ENCODE data around the gene GIPC2.
"Not testable (repeated sequence)": the region's sequence is repeated elsewhere in the genome, so short reads cannot be mapped to it uniquely, and the experiment has no call there.

Gene GIPC2

DNA sequence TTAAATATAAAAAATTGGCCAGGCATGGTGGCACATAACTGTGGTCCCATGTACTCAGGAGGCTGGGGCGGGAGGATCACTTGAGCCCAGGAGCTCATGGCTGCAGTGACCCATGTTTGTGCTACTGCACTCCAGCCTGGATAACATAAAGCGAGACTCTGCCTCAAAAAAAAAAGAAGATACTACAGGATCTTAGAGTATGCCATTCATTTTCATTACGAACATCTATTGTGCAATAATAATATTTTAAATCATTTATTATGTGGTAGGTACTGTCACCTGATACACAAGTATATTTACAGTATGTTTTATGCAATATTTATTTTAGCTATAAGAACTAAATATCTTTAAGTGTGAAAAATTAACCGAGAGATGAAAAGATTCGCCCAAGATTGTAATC is 9.3 kb upstream of the GIPC2 start:
- no peak for DNase-seq (ENCODE audit: low read depth)

DNA sequence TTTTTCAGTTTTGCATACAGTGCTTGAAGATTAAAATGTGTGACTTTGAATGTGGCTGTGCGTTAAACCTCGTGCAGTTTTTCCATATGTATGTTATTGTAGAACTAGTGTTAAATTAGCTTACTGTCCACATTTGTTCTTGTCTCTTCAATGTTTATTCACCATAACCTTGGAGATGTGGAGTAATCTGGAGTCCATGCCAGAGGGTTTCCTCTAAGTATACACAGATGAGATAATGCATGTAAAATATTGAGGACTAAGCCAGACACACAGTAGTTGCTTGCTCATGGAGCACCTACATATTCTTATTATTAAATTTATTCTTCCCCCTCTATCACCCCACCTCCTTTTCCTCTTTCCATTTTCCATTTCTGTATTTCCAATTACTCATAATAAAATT is 7.7 kb upstream of the GIPC2 start:
- DNase-seq (ENCODE audit: low read depth) = no peak

DNA sequence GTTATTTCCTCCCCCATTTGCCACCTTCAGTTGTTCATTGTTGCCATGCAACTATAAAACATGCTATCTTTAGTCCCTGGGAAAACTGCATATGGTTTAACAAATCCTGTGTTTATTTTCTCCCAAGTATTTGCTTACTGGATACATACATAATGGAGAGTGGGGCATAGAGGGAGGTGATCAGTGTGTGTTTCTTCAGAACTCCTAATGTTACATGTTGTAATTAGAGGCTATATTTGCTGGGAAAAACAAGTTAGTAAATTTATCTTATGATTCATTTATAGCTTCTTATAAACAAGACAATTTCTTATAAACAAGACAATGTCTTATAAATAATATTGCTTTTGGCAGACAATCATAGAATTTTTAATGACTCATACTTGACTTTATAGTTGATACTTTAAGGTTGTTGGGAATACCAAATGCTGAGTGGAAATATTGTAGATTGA is 7.3 kb upstream of the GIPC2 start:
- DNase-seq (ENCODE audit: low read depth) = no peak

DNA sequence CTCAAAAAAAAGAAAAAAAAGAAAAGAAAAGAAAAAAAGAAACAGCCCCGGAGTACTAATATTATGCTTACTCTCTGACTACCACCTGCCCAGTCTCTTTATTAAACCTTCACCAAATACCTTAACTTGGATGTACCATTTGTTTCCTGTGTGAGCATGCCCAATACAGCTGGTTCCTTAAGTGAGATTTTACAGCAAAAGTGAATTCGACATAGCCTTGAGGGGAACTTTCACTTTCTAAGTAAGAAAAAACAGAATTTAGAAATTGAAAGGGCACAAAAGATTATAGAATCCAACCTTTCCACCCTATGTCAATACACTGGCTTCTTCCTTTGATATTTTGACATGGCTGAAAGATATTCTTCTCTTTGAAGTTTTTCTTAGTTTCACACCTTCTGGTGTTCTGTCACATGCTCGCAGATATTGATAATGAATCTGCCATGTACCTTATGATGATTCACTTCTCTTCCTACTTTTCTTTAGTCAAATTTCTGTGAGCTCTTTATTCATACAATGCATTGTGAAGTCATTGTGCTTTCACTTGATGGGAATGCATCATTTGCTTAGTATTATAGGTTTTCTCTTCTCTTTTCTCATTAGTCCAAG is 5.2 kb upstream of the GIPC2 start:
- no peak for DNase-seq (ENCODE audit: low read depth)

DNA sequence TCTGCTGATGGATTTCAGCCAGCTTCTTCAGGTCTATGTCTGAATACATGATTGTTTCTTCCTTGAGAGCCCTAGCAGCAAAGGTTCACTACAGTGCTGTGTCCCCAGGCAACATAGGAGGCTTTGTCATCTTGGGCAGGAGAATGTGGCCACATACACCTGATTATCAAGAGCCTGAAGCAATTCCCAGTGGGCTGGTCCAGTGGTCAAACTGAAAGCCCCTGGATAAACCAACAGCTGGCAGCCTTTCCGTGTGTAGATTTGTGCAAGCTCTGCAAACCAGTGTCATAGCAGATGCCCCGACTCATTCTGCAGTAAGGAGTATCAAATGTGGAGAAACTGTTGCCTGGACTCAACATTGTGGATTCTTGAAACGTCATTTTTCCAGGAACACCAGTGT is 2.3 kb upstream of the GIPC2 start:
- DNase-seq (ENCODE audit: low read depth) = no peak

DNA sequence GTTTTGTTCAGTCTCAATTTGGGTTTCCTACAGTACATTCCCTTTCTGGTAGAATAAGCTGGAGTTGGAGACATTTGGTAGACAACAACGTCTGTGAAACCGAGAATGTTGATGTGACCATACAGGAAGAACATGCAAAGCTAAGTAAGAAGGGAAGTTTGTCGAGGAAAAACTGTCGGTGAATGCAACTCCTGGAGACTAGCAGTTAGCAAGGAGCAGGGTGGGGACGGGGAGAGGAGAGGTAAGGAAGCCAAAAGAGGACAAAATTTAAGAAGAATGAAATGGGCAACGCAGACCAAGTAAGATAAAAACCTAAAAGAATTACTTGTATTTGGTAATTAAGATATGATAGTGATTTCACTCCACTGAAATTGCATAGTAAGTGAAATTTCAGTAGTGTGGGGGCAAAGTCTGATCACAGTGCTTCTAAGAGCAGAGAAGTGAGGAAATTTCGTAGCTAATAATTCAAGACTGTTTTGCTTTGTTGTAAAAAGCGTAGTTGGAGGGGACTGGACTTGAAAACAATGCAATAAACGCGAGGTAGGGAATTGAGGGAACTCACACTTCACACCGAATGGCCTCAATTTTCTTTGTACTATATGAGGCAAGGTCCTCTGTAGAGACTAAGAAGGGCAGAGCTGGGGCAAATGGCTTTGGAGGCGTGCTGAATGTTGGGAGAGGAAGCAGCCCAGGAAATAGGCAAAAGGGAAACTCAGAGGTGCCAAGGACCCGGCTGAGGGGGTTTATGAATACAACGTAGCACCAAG is 787 bp upstream of the GIPC2 start:
- no peak for DNase-seq (ENCODE audit: low read depth)

DNA sequence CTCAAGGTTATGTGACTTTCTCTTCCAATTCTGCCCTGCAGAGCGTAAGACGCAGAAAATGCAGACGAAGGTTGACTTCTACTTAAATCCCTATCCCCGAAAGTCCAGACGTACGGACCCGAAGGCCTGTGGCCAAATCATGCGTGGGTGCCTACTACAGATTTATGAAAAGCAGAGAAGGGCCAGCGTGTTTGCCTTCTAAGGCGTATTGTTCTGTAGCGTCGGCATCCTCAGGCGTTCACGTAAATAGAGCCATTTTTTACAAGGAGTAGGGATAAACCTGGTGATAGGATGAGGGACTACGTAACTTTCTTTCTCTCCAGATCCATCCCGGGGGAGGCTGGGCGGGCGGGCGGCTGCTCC is 222 bp upstream of the GIPC2 start:
- no peak for DNase-seq (ENCODE audit: low read depth)

DNA sequence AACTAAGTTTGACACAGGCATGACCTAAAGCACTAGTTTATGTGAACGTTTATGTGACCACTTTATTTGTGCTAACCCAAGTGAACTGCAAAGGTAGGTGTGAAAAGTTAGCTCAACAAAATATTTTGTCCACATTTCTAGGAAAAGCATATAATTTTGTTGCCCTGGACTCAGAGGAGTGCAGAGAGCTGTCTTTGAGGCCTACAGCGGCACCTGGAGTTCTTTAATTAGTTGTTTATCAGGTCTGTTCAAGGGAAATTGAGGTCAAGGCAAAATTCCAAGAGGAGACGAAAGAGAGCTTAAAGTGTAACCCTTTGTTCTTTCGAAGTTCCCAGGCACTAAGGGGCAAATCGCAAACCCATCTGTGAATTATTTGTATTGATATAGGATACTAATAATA is 1.3 kb downstream of the GIPC2 start:
- no peak for DNase-seq (ENCODE audit: low read depth)

DNA sequence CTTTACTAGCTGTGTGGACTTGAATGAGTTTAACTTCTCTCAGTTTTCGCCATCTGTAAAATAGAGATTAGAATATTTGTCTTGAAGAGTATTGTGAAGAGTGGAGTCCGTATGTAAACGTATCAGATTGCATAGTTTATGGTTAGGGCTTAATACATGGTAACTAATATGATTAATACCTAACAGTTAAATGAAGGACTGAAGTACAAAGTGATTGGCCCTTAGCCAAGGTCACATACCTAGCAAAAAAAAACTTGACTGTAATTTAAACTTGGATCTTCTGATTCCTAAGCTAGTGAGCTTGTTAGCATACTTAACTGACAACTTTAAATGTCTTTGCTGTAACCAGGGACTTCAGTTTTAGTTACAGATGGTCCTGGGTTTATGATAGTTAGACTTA is 1.9 kb downstream of the GIPC2 start:
- no peak for DNase-seq (ENCODE audit: low read depth)

DNA sequence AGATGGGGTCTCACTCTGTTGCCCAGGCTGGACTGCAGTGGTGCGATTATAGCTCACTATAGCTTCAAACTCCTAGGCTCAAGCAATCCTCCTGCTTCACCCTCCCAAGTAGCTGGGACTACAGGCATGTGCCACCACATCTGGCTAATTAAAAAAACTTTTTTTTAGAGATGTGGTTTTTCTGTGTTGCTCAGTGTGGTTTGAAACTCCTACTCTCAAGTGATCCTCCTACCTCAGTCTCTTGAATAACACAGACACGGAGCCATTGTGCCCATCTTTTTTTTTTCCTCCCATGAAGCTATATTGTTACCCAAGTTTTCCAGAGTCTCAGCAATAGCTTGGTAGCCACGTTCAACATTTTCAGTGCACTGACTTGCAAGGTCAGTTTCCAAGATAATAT is 2.7 kb downstream of the GIPC2 start:
- DNase-seq (ENCODE audit: low read depth) = no peak

DNA sequence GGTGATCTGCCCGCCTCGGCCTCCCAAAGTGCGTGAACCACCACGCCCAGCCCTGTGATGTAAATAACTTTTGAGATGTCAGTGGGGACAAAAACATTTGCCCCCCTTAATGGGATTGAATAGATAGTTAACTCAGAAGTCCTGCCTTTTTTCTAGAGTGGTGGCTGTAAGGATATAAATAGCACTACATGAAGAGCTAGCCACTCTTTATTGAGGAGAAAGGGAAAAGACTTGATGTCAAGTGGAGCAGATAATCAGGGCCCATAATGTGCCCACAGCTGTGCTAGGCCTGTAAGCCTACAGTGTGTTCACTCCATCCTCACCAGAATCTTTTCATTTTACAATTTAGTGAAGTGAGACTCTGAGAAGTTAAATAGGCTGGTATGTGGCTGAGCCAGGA is 3.6 kb downstream of the GIPC2 start:
- no peak for DNase-seq (ENCODE audit: low read depth)

DNA sequence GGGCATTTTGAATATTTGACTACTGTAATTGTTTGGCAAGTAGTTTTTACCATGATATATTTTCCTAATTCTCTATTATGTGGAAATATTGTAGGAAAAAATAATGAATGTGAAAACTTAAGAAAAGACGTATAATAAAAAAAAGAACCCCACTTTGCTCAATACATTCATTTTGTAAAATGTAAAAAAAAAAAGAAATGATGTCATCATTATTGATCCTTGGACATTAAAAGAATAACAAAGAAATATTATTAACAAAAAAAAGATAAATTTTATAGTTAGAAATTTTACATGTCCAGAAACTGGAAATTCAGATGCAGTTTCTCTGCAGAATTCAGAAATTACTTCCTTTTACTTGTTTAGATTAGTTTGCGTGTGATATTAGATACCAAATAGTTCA is 5.2 kb downstream of the GIPC2 start:
- DNase-seq (ENCODE audit: low read depth) = no peak

DNA sequence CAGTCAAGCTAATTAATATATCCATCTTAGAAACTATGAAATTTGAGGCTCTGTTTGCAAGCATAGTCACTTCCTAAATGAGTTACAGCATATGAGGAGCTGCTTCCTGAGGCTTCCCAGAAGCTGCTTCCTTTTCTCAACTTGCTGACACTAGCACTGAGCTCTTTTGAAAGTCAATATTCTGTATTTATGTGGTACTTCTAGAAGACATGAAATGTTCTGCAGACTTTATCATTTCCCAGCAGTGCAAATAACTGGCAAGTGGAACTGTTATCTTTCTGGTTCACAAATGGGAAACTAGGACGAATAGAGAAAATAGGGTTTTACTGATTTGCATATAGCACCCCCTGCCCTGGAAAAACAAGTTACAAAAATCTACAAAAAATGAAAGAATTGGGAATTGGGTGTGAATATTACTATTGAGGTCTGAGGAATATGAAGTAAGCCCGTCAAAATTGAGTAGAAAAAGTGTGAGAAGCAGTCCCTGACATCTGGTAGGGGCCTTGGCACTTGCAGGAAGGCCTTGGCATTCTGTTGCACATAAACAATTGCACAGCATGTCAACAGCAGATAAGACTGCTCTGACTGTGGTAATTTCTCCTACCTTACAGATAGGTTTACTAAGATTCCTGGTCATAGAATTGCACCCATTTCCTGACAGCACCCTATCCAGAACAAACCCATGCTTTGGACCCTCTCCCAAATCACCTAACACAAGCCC is 7.1 kb downstream of the GIPC2 start:
- DNase-seq (ENCODE audit: low read depth) = no peak

DNA sequence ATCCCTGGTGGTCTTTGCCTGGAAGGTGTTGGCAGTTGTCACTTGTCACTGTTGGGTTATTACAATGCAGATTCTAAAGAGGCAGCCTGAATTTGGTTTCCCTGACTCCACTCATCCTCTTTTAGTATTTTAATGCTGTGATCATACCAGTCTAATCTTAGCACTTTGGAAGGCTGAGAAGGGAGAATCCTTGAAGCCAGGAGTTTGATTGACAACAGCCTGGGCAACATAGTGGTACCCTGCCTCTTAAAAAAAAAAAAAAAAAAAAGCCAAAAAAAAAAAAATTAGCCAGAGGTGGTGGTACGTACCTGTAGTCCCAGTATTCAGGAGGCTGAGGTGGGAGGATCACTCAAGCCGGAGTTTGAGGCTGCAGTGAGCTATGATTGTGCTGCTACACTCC is 7.7 kb downstream of the GIPC2 start:
- DNase-seq (ENCODE audit: low read depth) = no peak

DNA sequence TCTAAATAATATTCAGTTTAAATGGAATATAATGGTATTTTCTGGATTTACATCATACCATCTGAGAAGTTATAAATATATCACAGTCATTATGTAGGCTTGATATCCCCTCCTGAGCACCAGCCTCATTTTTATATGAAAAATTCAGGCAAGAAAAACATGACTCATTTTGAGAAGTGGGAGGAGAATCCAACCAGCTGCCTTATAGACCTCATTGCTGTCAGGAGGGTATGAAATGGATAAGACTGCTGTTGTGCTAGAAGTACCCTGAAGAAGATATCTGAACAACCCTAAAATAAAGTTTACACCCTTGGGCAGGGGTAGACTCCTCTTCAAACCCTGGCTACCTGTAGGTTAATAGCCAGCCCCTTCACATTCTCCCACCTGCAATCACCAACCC is 8.8 kb downstream of the GIPC2 start:
- DNase-seq (ENCODE audit: low read depth) = no peak

DNA sequence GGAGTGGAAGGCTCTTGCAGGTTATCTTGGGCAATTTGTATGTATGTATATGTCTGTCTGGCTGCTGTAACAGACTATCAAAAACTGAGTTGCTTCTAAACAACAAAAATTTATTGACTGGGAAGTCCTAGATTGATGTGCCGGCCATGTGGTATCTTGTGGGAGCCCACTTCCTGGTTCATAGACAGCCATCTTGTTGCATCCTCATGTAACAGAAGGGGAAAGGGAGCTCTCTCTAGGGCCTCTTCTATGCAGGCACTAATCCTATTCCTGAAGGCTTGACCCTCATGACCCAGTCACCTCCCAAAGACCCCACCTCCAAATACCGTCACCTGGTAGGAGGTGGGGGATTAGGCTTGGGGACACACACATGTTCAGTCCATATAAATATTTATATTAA is 9.2 kb downstream of the GIPC2 start:
- no peak for DNase-seq (ENCODE audit: low read depth)

DNA sequence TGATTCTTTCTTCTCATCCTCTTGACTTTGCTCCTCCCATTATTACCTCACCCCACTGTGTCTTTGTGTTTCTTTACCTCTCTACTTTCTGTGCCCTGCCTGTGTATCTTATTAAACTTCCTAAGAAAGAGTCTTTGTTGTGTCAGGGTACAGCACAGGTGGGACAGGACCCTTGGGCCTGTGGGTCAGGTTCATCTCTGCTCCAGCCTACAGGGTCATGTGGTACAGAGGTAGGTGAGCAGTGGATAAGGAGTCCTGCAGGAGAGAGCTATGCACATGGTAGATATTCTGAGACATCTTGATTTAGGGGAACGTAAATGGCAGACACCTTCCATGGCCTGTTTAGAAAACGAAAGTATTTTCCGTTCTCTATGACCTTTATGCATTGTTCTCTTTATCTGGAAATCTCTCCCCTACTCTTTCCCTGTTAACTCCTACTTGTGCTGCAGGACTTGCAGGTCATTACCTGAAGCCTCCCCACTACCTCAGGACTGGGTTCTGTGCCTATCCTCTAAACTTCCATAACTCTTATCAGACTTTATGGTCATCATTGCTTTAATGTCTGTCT is 9.9 kb downstream of the GIPC2 start:
- DNase-seq (ENCODE audit: low read depth) = no peak

DNA sequence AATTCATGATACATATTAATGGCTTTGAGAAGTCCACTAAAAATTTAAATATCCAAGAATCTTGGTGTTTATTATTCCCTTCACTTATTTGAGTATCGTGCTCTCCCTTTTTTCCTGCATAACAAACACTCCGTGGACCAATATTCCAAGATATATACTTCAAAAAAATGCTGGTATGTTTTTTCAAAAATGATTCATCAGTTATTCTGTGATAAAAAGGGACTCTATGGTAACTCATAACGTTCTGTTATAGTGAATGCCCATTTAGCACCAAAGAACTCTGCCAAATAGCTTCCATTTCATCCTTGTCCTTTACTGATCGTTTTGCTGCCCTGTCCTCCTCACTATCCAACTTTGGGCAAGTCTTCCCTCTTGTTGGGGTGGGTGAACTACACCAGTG is 12.9 kb downstream of the GIPC2 start:
- no peak for DNase-seq (ENCODE audit: low read depth)

DNA sequence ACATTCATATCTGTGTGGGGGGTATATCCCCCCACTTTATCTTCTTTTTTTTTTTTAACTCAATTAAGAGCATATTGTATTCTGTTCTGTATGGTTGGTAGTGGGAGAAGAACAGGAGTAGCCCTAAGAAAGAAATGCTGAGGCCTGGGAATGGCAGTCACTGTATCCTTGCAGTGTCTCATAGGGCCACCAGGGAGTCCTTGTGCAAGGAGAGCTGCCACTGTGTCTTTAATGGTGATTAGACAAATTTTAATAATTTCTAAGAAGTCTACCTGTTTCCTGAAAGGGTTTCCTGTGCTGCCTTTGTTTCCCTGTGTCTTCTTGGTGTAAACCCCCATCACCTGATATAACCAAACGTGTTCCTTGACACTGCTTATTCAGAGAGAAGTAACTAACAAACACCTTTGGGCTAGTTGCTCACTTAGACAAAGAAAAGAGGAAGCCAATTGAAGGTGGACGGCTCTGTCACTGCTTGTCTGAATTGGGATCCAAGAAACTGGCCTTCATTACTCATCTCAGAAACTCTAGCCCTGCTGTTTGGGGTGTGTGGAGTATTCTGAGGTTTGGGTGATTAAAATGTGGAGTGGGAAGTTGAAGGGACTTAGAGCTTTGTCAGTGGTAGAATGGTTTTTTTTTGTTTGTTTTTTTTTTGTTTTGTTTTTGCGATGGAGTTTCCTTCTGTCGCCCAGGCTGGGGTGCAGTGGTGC is 15.2 kb downstream of the GIPC2 start:
- DNase-seq (ENCODE audit: low read depth) = no peak

DNA sequence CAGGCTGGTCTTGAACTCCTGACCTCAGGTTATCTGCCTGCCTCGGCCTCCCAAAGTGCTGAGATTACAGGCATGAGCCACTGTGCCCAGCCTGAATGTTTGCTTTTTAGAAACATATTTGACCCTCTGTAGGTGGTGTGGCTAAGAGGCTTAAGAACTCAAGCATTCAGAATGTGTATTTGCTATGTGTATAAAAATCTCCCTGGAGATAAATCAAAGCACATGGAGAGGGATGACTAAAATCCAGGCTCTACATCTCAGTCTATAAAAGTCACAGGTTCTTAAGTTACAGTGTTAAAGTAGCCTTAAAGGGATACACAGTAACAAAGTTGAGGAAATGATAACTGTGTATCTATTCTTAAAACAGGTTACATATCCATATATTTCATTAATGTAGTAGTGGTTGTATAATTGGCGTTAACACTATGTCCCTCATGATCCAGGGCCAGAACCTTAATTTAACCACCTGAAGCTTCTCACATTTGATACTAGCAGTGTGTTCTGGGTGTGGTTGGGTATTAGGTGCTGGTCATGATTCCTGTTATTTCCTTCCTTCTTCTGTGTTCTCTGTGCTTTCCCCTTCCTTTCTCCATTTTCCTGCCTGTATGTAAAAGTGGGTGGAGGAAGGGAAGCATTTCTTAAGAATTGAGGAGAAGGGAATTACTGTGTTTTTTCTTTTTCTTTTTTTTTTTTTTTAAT is 16.2 kb downstream of the GIPC2 start:
- no peak for DNase-seq (ENCODE audit: low read depth)

DNA sequence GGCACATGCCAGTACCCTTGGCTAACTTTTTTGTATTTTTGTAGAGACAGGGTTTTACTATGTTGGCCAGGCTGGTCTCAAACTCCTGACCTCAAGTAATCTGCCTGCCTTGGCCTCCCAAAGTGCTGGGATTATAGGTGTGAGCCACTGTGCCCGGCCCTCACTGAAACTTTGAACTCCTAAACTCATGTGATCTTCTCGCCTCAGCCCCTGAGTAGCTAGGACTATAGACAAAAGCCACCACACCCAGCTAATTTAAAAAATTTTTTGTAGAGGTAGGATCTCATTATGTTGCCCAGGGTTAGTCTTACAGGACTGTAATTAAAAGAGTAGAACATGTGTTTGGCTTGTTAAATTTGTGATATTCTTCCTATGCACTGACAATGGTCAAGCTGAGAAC is 19.1 kb downstream of the GIPC2 start:
- not testable (repeated sequence) for DNase-seq (ENCODE audit: low read depth)

All from stimulated activated CD8-positive, alpha-beta memory T cell treated with anti-CD3 and anti-CD28 coated beads, Interleukin-12 subunit alpha, Interleukin-12 subunit beta, amount 100 ng/mL, for 4 hours (primary cell).